ENCODE data around the gene CD177. TPM values are rescaled to one million over a fixed set of nuclear protein-coding genes. Genes with fewer than 3 reads are reported as not detected.
"Not testable (repeated sequence)": the region's sequence is repeated elsewhere in the genome, so short reads cannot be mapped to it uniquely, and the experiment has no call there.

CD177 gene
- polyA plus RNA-seq, 2 of the 4 experiments (the other 2 are of a cell fraction), result 0.03 to 0.05 TPM

DNA sequence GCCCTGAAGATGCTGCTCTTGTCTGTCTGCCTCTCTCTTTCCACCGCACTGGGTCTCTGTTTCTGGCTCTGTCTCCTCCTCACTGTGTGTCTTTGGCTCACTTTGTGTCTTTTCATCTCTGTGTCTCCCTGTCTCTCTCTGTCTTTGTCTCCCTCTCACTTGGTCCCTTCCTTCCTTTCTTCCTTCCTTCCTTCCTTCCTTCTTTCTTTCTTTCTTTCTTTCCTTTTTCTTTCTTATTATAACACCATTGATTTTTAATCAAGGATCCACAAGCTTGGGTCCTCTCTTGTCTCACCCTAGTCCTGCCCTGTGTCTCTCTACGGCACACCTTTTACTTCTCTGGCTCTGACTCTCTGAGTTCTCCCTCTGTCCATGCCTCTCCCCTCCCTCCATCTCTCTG, 14.3 kb downstream of the CD177 start:
- Histone ChIP-seq H3K27ac (no peak overlapping the region), H3K4me2 (no peak overlapping the region), H3K9me3 (no peaks in the 10 kb centered on the region), H3K4me1 (no peaks in the 10 kb centered on the region), H3K4me3 (no peak overlapping the region)
- ATAC-seq, result no peak
- WGBS (ENCODE audit: missing lambda C conversion rate), result 20% methylated on average over 2 of the region's 2 CpGs
- no peak for FAIRE-seq
- DNase-seq (ENCODE audit: low read depth in 1 of 2, low spot score in 1 of 2), result no peak
- POLR2A ChIA-PET, result no interaction called here
- CTCF ChIA-PET, result no interaction called here
- TF ChIP-seq HEYL (CRISPR knock-in tag; IDR thresholded peaks at IDR 0.05) (no peak), HOXA7 (CRISPR knock-in tag; IDR thresholded peaks at IDR 0.05) (no peak), EP300 (IDR thresholded peaks at IDR 0.05) (no peak), FOXS1 (CRISPR knock-in tag; IDR thresholded peaks at IDR 0.05) (no peak), MAFK (IDR thresholded peaks at IDR 0.05; ENCODE audit: partially characterized antibody) (no peak), ZSCAN20 (CRISPR knock-in tag; IDR thresholded peaks at IDR 0.05) (no peak), RARB (CRISPR knock-in tag; IDR thresholded peaks at IDR 0.05) (no peak), ZNF302 (CRISPR knock-in tag; IDR thresholded peaks at IDR 0.05) (no peak)
- TF ChIP-seq, protein P1, sequence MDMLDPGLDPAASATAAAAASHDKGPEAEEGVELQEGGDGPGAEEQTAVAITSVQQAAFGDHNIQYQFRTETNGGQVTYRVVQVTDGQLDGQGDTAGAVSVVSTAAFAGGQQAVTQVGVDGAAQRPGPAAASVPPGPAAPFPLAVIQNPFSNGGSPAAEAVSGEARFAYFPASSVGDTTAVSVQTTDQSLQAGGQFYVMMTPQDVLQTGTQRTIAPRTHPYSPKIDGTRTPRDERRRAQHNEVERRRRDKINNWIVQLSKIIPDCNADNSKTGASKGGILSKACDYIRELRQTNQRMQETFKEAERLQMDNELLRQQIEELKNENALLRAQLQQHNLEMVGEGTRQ (IDR thresholded peaks at IDR 0.05), result no peak
- TF ChIP-seq, protein P2, sequence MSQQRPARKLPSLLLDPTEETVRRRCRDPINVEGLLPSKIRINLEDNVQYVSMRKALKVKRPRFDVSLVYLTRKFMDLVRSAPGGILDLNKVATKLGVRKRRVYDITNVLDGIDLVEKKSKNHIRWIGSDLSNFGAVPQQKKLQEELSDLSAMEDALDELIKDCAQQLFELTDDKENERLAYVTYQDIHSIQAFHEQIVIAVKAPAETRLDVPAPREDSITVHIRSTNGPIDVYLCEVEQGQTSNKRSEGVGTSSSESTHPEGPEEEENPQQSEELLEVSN (IDR thresholded peaks at IDR 0.05; ENCODE audit: borderline replicate concordance, low read depth), result no peak

DNA sequence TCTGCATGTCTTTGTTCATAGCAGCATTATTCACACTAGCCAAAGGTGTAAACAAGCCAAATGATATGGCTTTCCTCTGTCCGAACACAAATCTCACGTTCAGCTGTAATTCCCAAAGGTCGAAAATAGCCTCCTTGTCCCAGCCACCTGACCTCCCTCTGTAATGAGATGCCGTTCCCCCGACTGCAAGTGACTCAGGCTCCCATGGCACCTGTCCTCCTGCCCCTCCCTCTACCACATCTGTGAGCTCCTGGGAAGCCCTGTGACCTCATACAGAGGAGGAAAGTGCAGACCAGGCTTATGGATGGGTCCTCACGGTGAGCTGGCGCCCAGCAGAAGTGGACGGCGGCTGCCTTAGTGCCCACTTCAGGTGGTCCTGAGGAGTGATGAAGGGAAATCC, 15.4 kb downstream of the CD177 start:
- WGBS (ENCODE audit: missing lambda C conversion rate), result 13% methylated on average over 5 of the region's 9 CpGs
- H3K4me2 ChIP-seq; CTCF ChIA-PET; ATAC-seq; H3K4me1 ChIP-seq; H3K27ac ChIP-seq; FAIRE-seq; H3K9me3 ChIP-seq; POLR2A ChIA-PET; H3K4me3 ChIP-seq; DNase-seq (ENCODE audit: low read depth in 1 of 2, low spot score in 1 of 2): not testable (repeated sequence)

DNA sequence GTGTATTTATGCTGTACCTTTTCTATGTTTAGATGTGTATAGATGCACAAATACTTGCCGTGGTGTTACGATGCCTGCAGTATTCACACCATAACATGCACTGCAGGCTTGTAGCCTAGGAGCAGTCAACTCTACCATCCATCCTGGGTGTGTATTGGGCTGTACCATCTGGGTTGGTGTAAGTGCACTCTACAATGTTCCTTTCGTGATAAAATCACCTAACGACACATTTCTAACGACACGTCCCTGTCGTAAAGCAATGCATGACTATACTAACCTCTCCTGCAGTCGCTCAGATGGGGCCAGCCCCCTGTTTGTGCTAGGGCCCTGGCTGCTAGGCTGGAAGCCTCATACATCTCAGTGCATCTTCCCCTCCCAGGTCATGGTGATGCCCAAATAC, 18.4 kb downstream of the CD177 start:
- DNase-seq (ENCODE audit: low read depth in 1 of 2, low spot score in 1 of 2), result no peak
- CTCF ChIA-PET, result no interaction called here
- no peaks in the 10 kb centered on the region for H3K9me3 ChIP-seq
- POLR2A ChIA-PET, result no interaction called here
- no peak for TF ChIP-seq MAZ (IDR thresholded peaks at IDR 0.05; ENCODE audit: borderline replicate concordance, low read depth, low read length)
- FAIRE-seq, result no peak
- H3K4me2 ChIP-seq, result no peak overlapping the region
- 68% methylated on average over 8 of the region's 8 CpGs for WGBS (ENCODE audit: missing lambda C conversion rate)
- H3K27ac ChIP-seq, result no peak overlapping the region
- no peaks in the 10 kb centered on the region for H3K4me1 ChIP-seq
- H3K4me3 ChIP-seq, result no peak overlapping the region
- ATAC-seq, result no peak

DNA sequence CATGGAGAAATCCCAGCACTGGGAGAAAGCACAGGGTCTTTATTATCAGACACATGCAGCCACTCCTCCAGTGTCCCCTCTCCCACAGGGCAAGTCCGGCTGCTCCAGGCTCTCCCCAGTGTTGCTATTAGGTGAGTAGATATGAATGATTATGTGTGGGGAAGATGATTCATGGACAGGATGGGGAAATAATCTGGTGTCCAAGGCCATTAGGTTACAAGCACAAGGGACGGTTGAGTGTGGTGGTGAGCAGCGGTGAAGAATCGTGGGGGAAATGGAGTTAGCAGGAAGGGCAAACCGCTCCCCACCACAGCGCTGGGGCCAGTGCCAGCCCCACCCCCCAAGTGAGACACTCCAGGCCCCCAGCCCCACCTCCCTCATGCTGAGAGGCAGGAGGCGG, 19.0 kb downstream of the CD177 start:
- Histone ChIP-seq H3K4me2 (no peak overlapping the region), H3K4me3 (no peak overlapping the region), H3K9me3 (no peaks in the 10 kb centered on the region), H3K4me1 (no peaks in the 10 kb centered on the region), H3K27ac (no peak overlapping the region)
- DNase-seq (ENCODE audit: low read depth in 1 of 2, low spot score in 1 of 2), result no peak
- ChIA-PET POLR2A (no interaction called here), CTCF (no interaction called here)
- FAIRE-seq, result no peak
- WGBS (ENCODE audit: missing lambda C conversion rate), result 66% methylated on average over 7 of the region's 7 CpGs
- no peak for ATAC-seq
- TF ChIP-seq, protein P3, sequence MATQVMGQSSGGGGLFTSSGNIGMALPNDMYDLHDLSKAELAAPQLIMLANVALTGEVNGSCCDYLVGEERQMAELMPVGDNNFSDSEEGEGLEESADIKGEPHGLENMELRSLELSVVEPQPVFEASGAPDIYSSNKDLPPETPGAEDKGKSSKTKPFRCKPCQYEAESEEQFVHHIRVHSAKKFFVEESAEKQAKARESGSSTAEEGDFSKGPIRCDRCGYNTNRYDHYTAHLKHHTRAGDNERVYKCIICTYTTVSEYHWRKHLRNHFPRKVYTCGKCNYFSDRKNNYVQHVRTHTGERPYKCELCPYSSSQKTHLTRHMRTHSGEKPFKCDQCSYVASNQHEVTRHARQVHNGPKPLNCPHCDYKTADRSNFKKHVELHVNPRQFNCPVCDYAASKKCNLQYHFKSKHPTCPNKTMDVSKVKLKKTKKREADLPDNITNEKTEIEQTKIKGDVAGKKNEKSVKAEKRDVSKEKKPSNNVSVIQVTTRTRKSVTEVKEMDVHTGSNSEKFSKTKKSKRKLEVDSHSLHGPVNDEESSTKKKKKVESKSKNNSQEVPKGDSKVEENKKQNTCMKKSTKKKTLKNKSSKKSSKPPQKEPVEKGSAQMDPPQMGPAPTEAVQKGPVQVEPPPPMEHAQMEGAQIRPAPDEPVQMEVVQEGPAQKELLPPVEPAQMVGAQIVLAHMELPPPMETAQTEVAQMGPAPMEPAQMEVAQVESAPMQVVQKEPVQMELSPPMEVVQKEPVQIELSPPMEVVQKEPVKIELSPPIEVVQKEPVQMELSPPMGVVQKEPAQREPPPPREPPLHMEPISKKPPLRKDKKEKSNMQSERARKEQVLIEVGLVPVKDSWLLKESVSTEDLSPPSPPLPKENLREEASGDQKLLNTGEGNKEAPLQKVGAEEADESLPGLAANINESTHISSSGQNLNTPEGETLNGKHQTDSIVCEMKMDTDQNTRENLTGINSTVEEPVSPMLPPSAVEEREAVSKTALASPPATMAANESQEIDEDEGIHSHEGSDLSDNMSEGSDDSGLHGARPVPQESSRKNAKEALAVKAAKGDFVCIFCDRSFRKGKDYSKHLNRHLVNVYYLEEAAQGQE (IDR thresholded peaks at IDR 0.05), result no peak
- TF ChIP-seq, protein P2 (IDR thresholded peaks at IDR 0.05; ENCODE audit: borderline replicate concordance, low read depth), result no peak
- TF ChIP-seq POLR2AphosphoS2 (conservative IDR thresholded peaks at IDR 0.05; ENCODE audit: low read length), result no peak
- no peak for TF ChIP-seq MYC (IDR thresholded peaks at IDR 0.05; ENCODE audit: borderline replicate concordance, low read length)
- no peak for TF ChIP-seq JUNB (IDR thresholded peaks at IDR 0.05)
- TF ChIP-seq GATA3 (IDR thresholded peaks at IDR 0.05; ENCODE audit: borderline replicate concordance), result no peak
- no peak for TF ChIP-seq PHF8 (IDR thresholded peaks at IDR 0.05; ENCODE audit: borderline replicate concordance, low read depth)
- TF ChIP-seq FOSL2 (IDR thresholded peaks at IDR 0.05), result no peak
- TF ChIP-seq FOSL2 (CRISPR knock-in tag; IDR thresholded peaks at IDR 0.05), result no peak
- no peak for TF ChIP-seq NFE2L2 (conservative IDR thresholded peaks at IDR 0.05; ENCODE audit: low read length)
- TF ChIP-seq ZNF302 (CRISPR knock-in tag; IDR thresholded peaks at IDR 0.05), result no peak
- TF ChIP-seq, protein P4, sequence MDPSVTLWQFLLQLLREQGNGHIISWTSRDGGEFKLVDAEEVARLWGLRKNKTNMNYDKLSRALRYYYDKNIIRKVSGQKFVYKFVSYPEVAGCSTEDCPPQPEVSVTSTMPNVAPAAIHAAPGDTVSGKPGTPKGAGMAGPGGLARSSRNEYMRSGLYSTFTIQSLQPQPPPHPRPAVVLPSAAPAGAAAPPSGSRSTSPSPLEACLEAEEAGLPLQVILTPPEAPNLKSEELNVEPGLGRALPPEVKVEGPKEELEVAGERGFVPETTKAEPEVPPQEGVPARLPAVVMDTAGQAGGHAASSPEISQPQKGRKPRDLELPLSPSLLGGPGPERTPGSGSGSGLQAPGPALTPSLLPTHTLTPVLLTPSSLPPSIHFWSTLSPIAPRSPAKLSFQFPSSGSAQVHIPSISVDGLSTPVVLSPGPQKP (IDR thresholded peaks at IDR 0.05; ENCODE audit: low read depth, low read length), result no peak
- TF ChIP-seq, protein P5, sequence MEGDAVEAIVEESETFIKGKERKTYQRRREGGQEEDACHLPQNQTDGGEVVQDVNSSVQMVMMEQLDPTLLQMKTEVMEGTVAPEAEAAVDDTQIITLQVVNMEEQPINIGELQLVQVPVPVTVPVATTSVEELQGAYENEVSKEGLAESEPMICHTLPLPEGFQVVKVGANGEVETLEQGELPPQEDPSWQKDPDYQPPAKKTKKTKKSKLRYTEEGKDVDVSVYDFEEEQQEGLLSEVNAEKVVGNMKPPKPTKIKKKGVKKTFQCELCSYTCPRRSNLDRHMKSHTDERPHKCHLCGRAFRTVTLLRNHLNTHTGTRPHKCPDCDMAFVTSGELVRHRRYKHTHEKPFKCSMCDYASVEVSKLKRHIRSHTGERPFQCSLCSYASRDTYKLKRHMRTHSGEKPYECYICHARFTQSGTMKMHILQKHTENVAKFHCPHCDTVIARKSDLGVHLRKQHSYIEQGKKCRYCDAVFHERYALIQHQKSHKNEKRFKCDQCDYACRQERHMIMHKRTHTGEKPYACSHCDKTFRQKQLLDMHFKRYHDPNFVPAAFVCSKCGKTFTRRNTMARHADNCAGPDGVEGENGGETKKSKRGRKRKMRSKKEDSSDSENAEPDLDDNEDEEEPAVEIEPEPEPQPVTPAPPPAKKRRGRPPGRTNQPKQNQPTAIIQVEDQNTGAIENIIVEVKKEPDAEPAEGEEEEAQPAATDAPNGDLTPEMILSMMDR (IDR thresholded peaks at IDR 0.05), result no peak
- TF ChIP-seq JUN (IDR thresholded peaks at IDR 0.05), result no peak
- TF ChIP-seq ZSCAN20 (CRISPR knock-in tag; IDR thresholded peaks at IDR 0.05), result no peak

Measured in A549 (cell line).